HCT116 (cell line): ENCODE results near the gene KCNJ1. TPM values are rescaled to one million over a fixed set of nuclear protein-coding genes. Genes with fewer than 3 reads are reported as not detected.

ENCODE experiments used
- ATAC-seq: fragments of 200-7000 bp; cut with Tn5 transposase; 2 replicates; pipeline ENCODE4 v1.9.1; 2020; ENCODE audit warnings: mild to moderate bottlenecking, moderate library complexity
- BruUV-seq: library from RNA; stranded (reverse); fragments of 400-500 nt; replicated peaks from 2 replicates; lab custom pipeline; 2021; lab: Mats Ljungman, UMichigan
- CTCF ChIA-PET: fragments of 300-600 bp; sonication (Branson Sonifier 250); formaldehyde crosslinking; loops from one replicate; lab custom pipeline; 2021; ENCODE audit warnings: antibody characterized with exemption; lab: Charles Lee
- POLR2A ChIA-PET: fragments of 300-600, 350-600 bp; sonication (Branson Sonifier 250); formaldehyde crosslinking; loops from one replicate; lab custom pipeline; 2021; ENCODE audit warnings: antibody characterized with exemption; lab: Charles Lee
- RAD21 ChIA-PET, 2 experiments: fragments of 300-600 bp; sonication (Branson Sonifier 250); formaldehyde crosslinking; loops; one replicate each; lab custom pipeline; 2023; ENCODE audit warnings: low total read pairs in 2 of 2; ENCODE audit not compliant: uncharacterized antibody in 2 of 2, unreplicated experiment in 2 of 2, low non-redundant PET in 1 of 2; lab: Charles Lee
- DNase-seq: peaks from one replicate; pipeline ENCODE4 v3.0.0-alpha.2; 2010; ENCODE audit warnings: low read depth, low spot score
- H2AFZ ChIP-seq: fragments of 200-600 bp; shearing (Covaris generic), sonication (generic); 2 replicates; pipeline ENCODE4 v1.6.1; 2017; ENCODE audit warnings: low read depth, mixed run types, mixed read lengths, antibody characterized with exemption, low read length; ENCODE audit not compliant: poor library complexity, severe bottlenecking
- H3K27ac ChIP-seq: 2 replicates; pipeline ENCODE4 v1.5.1; 2012; ENCODE audit warnings: low read depth, low read length
- H3K27me3 ChIP-seq: fragments of 200-600 bp; sonication (generic); 2 replicates; pipeline ENCODE4 v1.6.1; 2016; ENCODE audit warnings: mixed run types, low read length, mixed read lengths; ENCODE audit not compliant: insufficient read depth
- H3K36me3 ChIP-seq, 2 experiments: fragments of 200-500 bp in 1 of 2; fragments of 200-600 bp in 1 of 2; sonication (Bioruptor generic) in 1 of 2; sonication (generic) in 1 of 2; 2 replicates each; pipeline versions ENCODE4 v1.5.1 to v1.6.1; 2014 to 2016; ENCODE audit warnings: low read length in 2 of 2, inconsistent platforms in 1 of 2, mixed read lengths in 1 of 2, mixed run types in 1 of 2; ENCODE audit not compliant: insufficient read depth in 2 of 2, control insufficient read depth in 1 of 2
- H3K4me1 ChIP-seq, 2 experiments: fragments of 200-600 bp in 1 of 2; sonication (generic) in 1 of 2; 2 replicates each; pipeline versions ENCODE4 v1.5.1 to v1.6.1; 2012 to 2017; ENCODE audit warnings: low read length in 2 of 2, inconsistent platforms in 1 of 2, mild to moderate bottlenecking in 1 of 2, mixed read lengths in 1 of 2, mixed run types in 1 of 2, moderate library complexity in 1 of 2; ENCODE audit not compliant: insufficient read depth in 2 of 2, control insufficient read depth in 1 of 2
- H3K4me2 ChIP-seq: fragments of 200-600 bp; sonication (generic); 2 replicates; pipeline ENCODE4 v1.6.1; 2017; ENCODE audit warnings: mixed run types, low read length, mixed read lengths
- H3K4me3 ChIP-seq, 2 experiments: fragments of 200-600 bp in 1 of 2; sonication (generic) in 1 of 2; replicated peaks in 1 of 2; 2 replicates each; pipeline ENCODE4 v1.5.1; 2011 to 2016; ENCODE audit warnings: low read length in 2 of 2, control low read depth in 1 of 2, low read depth in 1 of 2, mild to moderate bottlenecking in 1 of 2, mixed read lengths in 1 of 2, mixed run types in 1 of 2
- H3K79me2 ChIP-seq: fragments of 200-600 bp; sonication (generic); 2 replicates; pipeline ENCODE4 v1.6.1; 2017; ENCODE audit warnings: mild to moderate bottlenecking, mixed run types, low read length, moderate library complexity, mixed read lengths; ENCODE audit not compliant: insufficient read depth
- H3K9ac ChIP-seq: fragments of 200-600 bp; sonication (generic); 2 replicates; pipeline ENCODE4 v1.6.1; 2016; ENCODE audit warnings: low read length, mixed read lengths
- H3K9me2 ChIP-seq: fragments of 200-600 bp; sonication (generic), shearing (Covaris generic); 2 replicates; pipeline ENCODE4 v1.6.1; 2017; ENCODE audit warnings: mixed run types, mild to moderate bottlenecking, moderate library complexity; ENCODE audit not compliant: insufficient read depth
- H3K9me3 ChIP-seq, 2 experiments: fragments of 200-500 bp in 1 of 2; fragments of 200-600 bp in 1 of 2; sonication (Bioruptor generic) in 1 of 2; sonication (generic) in 1 of 2; 2 replicates each; pipeline ENCODE4 v1.6.1; 2014 to 2017; ENCODE audit warnings: low read length in 2 of 2, mixed read lengths in 2 of 2, inconsistent platforms in 1 of 2, low read depth in 1 of 2, mild to moderate bottlenecking in 1 of 2, mixed run types in 1 of 2, moderate library complexity in 1 of 2; ENCODE audit not compliant: control insufficient read depth in 1 of 2, insufficient read depth in 1 of 2
- H4K20me1 ChIP-seq: fragments of 200-600 bp; sonication (generic), shearing (Covaris generic); 2 replicates; pipeline ENCODE4 v1.6.1; 2017; ENCODE audit warnings: mixed run types, mild to moderate bottlenecking, moderate library complexity; ENCODE audit not compliant: insufficient read depth
- EGR1 ChIP-seq: IDR thresholded peaks from 2 replicates; pipeline ENCODE4 v1.6.1; 2012; ENCODE audit warnings: low read depth
- ELF1 ChIP-seq: IDR thresholded peaks from 2 replicates; pipeline ENCODE4 v1.6.1; 2012; ENCODE audit warnings: low read depth, borderline replicate concordance
- EZH2 ChIP-seq: fragments of 200-600 bp; sonication (generic); IDR thresholded peaks from 2 replicates; pipeline ENCODE4 v1.6.1; 2017; ENCODE audit warnings: antibody characterized with exemption, mixed run types
- EZH2phosphoT487 ChIP-seq: fragments of 200-600 bp; IDR thresholded peaks from 2 replicates; pipeline ENCODE4 v1.6.1; 2018; ENCODE audit warnings: antibody characterized with exemption, borderline replicate concordance
- POLR2AphosphoS5 ChIP-seq: IDR thresholded peaks from 2 replicates; pipeline ENCODE4 v1.6.1; 2011; ENCODE audit warnings: mild to moderate bottlenecking, low read depth, low read length, moderate library complexity
- RAD21 ChIP-seq: IDR thresholded peaks from 2 replicates; pipeline ENCODE4 v1.6.1; 2012; ENCODE audit warnings: low read depth, mild to moderate bottlenecking
- SRF ChIP-seq: IDR thresholded peaks from 2 replicates; pipeline ENCODE4 v1.6.1; 2012; ENCODE audit warnings: low read depth
- YY1 ChIP-seq: IDR thresholded peaks from 2 replicates; pipeline ENCODE4 v1.6.1; 2011; ENCODE audit warnings: low read length, low read depth, moderate library complexity, mild to moderate bottlenecking; ENCODE audit not compliant: insufficient replicate concordance; ENCODE audit errors: extremely low read depth
- ZNF274 ChIP-seq: fragments of 200-500 bp; sonication (Bioruptor generic); IDR thresholded peaks from 2 replicates; pipeline ENCODE4 v1.6.1; 2014; ENCODE audit warnings: mild to moderate bottlenecking, low read depth, low read length, inconsistent platforms
- intact Hi-C: fragments of 100-400 bp; cut with micrococcal nuclease; formaldehyde crosslinking; loops from 2 replicates; pipeline ENCODE4 v1.10.0; 2022
- total RNA-seq: library from RNA; stranded (reverse); gene quantifications from one replicate; pipeline ENCODE4 v1.2.1, GENCODE V29; 2021; ENCODE audit not compliant: unreplicated experiment
- TF ChIP-seq, protein P1 (sequence below): IDR thresholded peaks from 2 replicates; pipeline ENCODE4 v1.6.1; 2012
- TF ChIP-seq, protein P2 (sequence below), 3 experiments: fragments of 200-600 bp in 1 of 3; sonication (generic) in 1 of 3; IDR thresholded peaks in 2 of 3; conservative IDR thresholded peaks in 1 of 3; 2 replicates each; pipeline ENCODE4 v1.5.1; 2012 to 2017; ENCODE audit warnings: low read depth in 2 of 3, low read length in 2 of 3, antibody characterized with exemption in 1 of 3, borderline replicate concordance in 1 of 3, control low read depth in 1 of 3, mild to moderate bottlenecking in 1 of 3, mixed read lengths in 1 of 3, mixed run types in 1 of 3, moderate library complexity in 1 of 3; ENCODE audit not compliant: insufficient read depth in 1 of 3
- TF ChIP-seq, protein P3 (sequence below): IDR thresholded peaks from 2 replicates; pipeline ENCODE4 v1.6.1; 2012

The KCNJ1 gene
- total RNA-seq, 1 experiment from 2014 or later: 0.15 TPM

DNA sequence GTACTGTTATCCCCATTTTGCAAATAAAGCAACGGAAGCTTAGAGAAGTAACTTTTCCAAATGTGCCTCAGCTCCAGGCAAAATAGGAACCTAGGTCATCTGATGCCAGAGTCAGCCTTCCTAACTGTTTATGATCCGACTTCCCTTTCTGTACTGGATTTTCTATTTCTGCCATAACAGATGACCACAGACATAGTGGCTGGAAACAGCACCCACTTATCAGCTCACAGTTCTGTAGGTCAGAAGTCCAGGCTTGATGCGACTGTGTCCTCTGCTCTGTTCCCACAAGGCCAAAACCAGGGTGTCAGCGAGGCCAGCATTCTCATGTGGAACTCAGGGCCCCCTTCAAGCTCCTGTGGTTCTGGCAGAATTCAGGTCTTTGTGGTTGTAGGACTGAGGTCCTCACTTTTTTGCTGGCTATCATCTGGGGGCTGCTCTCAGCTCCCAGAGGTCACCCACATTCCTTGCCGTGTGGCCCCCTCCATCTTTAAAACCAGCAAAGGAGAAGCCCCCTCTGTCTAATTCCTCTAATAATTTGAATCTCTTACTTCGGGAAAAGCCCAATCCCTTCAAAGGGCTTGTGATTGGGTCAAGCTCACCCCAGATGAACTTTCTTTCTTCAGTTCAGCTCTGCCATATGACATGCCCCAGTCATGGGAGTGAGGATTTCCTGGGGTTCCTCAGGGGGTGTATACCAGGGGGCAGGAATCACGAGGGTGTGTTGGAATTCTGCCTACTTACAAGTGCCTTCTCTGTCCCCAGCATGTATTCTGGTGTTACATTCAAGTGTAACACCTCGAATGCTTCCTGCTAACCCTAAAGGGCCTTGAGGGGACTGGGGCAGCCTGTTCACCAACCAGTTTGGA is 39.3 kb upstream of the KCNJ1 start (continued):
- no peak for TF ChIP-seq ZNF274
- no peak for TF ChIP-seq YY1
- no peak for TF ChIP-seq EZH2phosphoT487
- TF ChIP-seq RAD21: no peak
- no peak for TF ChIP-seq ELF1
- TF ChIP-seq, all 23 proteins: peak for 0

- H3K9me3 ChIP-seq: no peaks in the 10 kb centered on the region
- H3K9ac ChIP-seq: peak overlapping the region; percentile 60
- peak; percentile 75 for ATAC-seq
- H3K27ac ChIP-seq: peak overlapping the region; percentile 23; the same call in 1 of the 2 replicates
- peak overlapping the region; percentile 89 for H2AFZ ChIP-seq
- peak; percentile 46 for DNase-seq
- TF ChIP-seq, protein P1, sequence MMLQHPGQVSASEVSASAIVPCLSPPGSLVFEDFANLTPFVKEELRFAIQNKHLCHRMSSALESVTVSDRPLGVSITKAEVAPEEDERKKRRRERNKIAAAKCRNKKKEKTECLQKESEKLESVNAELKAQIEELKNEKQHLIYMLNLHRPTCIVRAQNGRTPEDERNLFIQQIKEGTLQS: no peak
- TF ChIP-seq, protein P2, sequence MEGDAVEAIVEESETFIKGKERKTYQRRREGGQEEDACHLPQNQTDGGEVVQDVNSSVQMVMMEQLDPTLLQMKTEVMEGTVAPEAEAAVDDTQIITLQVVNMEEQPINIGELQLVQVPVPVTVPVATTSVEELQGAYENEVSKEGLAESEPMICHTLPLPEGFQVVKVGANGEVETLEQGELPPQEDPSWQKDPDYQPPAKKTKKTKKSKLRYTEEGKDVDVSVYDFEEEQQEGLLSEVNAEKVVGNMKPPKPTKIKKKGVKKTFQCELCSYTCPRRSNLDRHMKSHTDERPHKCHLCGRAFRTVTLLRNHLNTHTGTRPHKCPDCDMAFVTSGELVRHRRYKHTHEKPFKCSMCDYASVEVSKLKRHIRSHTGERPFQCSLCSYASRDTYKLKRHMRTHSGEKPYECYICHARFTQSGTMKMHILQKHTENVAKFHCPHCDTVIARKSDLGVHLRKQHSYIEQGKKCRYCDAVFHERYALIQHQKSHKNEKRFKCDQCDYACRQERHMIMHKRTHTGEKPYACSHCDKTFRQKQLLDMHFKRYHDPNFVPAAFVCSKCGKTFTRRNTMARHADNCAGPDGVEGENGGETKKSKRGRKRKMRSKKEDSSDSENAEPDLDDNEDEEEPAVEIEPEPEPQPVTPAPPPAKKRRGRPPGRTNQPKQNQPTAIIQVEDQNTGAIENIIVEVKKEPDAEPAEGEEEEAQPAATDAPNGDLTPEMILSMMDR (IDR thresholded peaks at IDR 0.05 in 2 of 3, conservative IDR thresholded peaks at IDR 0.05 in 1 of 3; ENCODE audit: borderline replicate concordance in 1 of 3, insufficient read depth in 1 of 3, low read depth in 2 of 3, low read length in 2 of 3): peak; percentile 24 to 70 (median 61); a peak in 5 of 6 replicates
- TF ChIP-seq POLR2AphosphoS5 (peak; percentile 53; the same call in 1 of the 2 replicates), SRF (no peak), RAD21 (peak; percentile 35), EZH2 (no peak), EGR1 (peak; percentile 54; the same call in 1 of the 2 replicates)
- TF ChIP-seq, protein P3, sequence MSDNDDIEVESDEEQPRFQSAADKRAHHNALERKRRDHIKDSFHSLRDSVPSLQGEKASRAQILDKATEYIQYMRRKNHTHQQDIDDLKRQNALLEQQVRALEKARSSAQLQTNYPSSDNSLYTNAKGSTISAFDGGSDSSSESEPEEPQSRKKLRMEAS: peak; percentile 12; the same call in 1 of the 2 replicates
- H3K4me1 ChIP-seq: peaks cover 23 to 42% of the 10 kb centered on the region in 2 experiments
- ChIA-PET CTCF (interaction anchor here (0.6 to 6.5 kb wide), 10 partner anchors 11 to 733 kb away, joined by 3 to 55 read pairs (median 6); partner anchors contain the start of gene KCNJ5), POLR2A (interaction anchor here (0.7 to 1.6 kb wide), 3 partner anchors 12 to 444 kb away, joined by 3 to 14 read pairs (median 4); no protein-coding TSS in a partner anchor), RAD21 (interaction anchor here (0.6 to 0.7 kb wide), 3 partner anchors 14 to 43 kb away, joined by 3 to 4 read pairs (median 3); partner anchors contain the start of gene KCNJ5 (in 1 of the 2))
- H3K4me3 ChIP-seq: peak overlapping the region; percentile 58 to 69
- no peaks in the 10 kb centered on the region for H3K79me2 ChIP-seq
- BruUV-seq: no TSS peak
- no peaks in the 10 kb centered on the region for H3K9me2 ChIP-seq
- no peaks in the 10 kb centered on the region for H3K27me3 ChIP-seq
- intact Hi-C loops: loop anchor here (2.0 kb wide), 1 partner anchor 21 kb away; no protein-coding TSS in a partner anchor
- H4K20me1 ChIP-seq: no peaks in the 10 kb centered on the region
- H3K36me3 ChIP-seq: no peaks in the 10 kb centered on the region
- peak overlapping the region; percentile 93 for H3K4me2 ChIP-seq
These were observed 38.5 kb upstream of the KCNJ1 start for GRCh38 chr11:128905345-128906184.
